Gastrocnemius medialis (tissue), 4 donors: Measurements from ENCODE around the gene ARHGAP15. TPM values are rescaled to one million over a fixed set of nuclear protein-coding genes. Genes with fewer than 3 reads are reported as not detected.

Source experiments
- ATAC-seq, 2 donors: fragments of 150-250 bp; one replicate each; pipeline ENCODE4 v1.9.1; 2016
- DNase-seq, 2 donors: peaks; one replicate each; pipeline ENCODE4 v3.0.0-alpha.2; 2019
- H3K27ac ChIP-seq, 4 donors: fragments of 200-600 bp; sonication (generic); 1 replicate in 1 of 4; 2 replicates in 3 of 4; pipeline ENCODE4 v1.5.1; 2016 to 2018; ENCODE audit warnings: mild to moderate bottlenecking in 2 of 4, moderate library complexity in 1 of 4
- H3K27me3 ChIP-seq, 3 donors: fragments of 200-600 bp; sonication (generic) in 2 of 3; 1 replicate in 1 of 3; 2 replicates in 2 of 3; pipeline versions ENCODE4 v1.5.1 to v1.6.0; 2016 to 2019; ENCODE audit warnings: mild to moderate bottlenecking in 1 of 3, moderate library complexity in 1 of 3
- H3K36me3 ChIP-seq, 2 donors: fragments of 200-600 bp; sonication (generic) in 1 of 2; one replicate each; pipeline ENCODE4 v1.5.1; 2017 to 2018
- H3K4me1 ChIP-seq, 2 donors: fragments of 200-600 bp; sonication (generic) in 1 of 2; one replicate each; pipeline ENCODE4 v1.5.1; 2016 to 2017; ENCODE audit warnings: mild to moderate bottlenecking in 2 of 2
- H3K4me3 ChIP-seq, 4 donors: fragments of 200-600 bp; sonication (generic) in 3 of 4; 1 replicate in 1 of 4; 2 replicates in 3 of 4; pipeline ENCODE4 v1.5.1; 2016 to 2019; ENCODE audit warnings: mild to moderate bottlenecking in 2 of 4
- H3K9me3 ChIP-seq, 3 donors: fragments of 200-600 bp; sonication (generic) in 2 of 3; 1 replicate in 1 of 3; 2 replicates in 2 of 3; pipeline ENCODE4 v1.5.1; 2016 to 2019
- POLR2A ChIP-seq, 2 donors: fragments of 450-650 bp; IDR thresholded peaks; one replicate each; pipeline ENCODE4 v1.6.1; 2017; ENCODE audit warnings: antibody characterized with exemption in 2 of 2, mild to moderate bottlenecking in 2 of 2, moderate library complexity in 2 of 2
- in situ Hi-C, 4 donors: fragments of 200-750 bp; cut with MboI; loops; one replicate each; pipeline versions ENCODE4 v1.15.0 to v1.8.0; 2017; ENCODE audit warnings: low sequenced_read_pairs in 4 of 4
- intact Hi-C: fragments of 100-400 bp; cut with DNase I; formaldehyde crosslinking; loops from one replicate; pipeline ENCODE4 v1.15.1; 2023; ENCODE audit warnings: low total_unique reads
- total RNA-seq, 4 donors: library from RNA; depleted of rRNA; stranded (reverse); fragments of >200 nt; gene quantifications; one replicate each; pipeline versions ENCODE4 v1.1.0 to v1.2.3, GENCODE V29; 2016
- TF ChIP-seq, protein P1 (sequence below), 5 experiments: fragments of 450-650 bp in 3 of 5; fragments of 200-600 bp in 2 of 5; sonication (generic) in 2 of 5; IDR thresholded peaks in 4 of 5; conservative IDR thresholded peaks in 1 of 5; 1 replicate in 4 of 5; 2 replicates in 1 of 5; pipeline ENCODE4 v1.5.1; 2016 to 2019; ENCODE audit warnings: antibody characterized with exemption in 5 of 5, mild to moderate bottlenecking in 3 of 5, moderate library complexity in 3 of 5

Gene ARHGAP15
- total RNA-seq, 4 donors from 2014 or later, result 1.2 to 3.2 (median 1.3) TPM; not detected in 1

DNA sequence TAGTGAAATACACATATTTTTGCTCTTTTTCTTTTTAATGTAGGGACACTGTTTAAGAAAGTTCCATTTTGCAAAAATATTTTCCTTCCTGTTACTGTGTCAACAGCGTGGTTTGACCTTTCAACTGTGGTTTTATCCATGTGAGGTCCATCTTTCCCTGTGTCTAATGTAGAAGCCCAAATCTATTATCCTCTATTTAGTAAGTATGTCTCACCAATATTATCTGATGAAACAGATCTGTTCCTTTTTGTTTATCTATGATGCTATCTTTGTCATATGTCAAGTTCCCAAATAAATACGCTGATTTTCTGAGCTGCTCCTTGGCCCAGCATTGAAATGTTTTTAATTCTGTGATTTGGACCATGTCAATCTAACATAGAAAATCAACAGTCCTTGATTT lies 3.5 kb upstream of the ARHGAP15 start:
- Histone ChIP-seq H3K9me3 (no peaks in the 10 kb centered on the region), H3K27me3 (no peaks in the 10 kb centered on the region), H3K4me1 (no peaks in the 10 kb centered on the region), H3K27ac (no peak overlapping the region), H3K4me3 (no peak overlapping the region), H3K36me3 (no peaks in the 10 kb centered on the region)
- in situ Hi-C loops (no loop called here), intact Hi-C loops (no loop called here)
- DNase-seq (no peak), ATAC-seq (no peak)
- no peak for TF ChIP-seq POLR2A (IDR thresholded peaks at IDR 0.05)
- TF ChIP-seq, protein P1, sequence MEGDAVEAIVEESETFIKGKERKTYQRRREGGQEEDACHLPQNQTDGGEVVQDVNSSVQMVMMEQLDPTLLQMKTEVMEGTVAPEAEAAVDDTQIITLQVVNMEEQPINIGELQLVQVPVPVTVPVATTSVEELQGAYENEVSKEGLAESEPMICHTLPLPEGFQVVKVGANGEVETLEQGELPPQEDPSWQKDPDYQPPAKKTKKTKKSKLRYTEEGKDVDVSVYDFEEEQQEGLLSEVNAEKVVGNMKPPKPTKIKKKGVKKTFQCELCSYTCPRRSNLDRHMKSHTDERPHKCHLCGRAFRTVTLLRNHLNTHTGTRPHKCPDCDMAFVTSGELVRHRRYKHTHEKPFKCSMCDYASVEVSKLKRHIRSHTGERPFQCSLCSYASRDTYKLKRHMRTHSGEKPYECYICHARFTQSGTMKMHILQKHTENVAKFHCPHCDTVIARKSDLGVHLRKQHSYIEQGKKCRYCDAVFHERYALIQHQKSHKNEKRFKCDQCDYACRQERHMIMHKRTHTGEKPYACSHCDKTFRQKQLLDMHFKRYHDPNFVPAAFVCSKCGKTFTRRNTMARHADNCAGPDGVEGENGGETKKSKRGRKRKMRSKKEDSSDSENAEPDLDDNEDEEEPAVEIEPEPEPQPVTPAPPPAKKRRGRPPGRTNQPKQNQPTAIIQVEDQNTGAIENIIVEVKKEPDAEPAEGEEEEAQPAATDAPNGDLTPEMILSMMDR (IDR thresholded peaks at IDR 0.05 in 4 of 5, conservative IDR thresholded peaks at IDR 0.05 in 1 of 5), result no peak

DNA sequence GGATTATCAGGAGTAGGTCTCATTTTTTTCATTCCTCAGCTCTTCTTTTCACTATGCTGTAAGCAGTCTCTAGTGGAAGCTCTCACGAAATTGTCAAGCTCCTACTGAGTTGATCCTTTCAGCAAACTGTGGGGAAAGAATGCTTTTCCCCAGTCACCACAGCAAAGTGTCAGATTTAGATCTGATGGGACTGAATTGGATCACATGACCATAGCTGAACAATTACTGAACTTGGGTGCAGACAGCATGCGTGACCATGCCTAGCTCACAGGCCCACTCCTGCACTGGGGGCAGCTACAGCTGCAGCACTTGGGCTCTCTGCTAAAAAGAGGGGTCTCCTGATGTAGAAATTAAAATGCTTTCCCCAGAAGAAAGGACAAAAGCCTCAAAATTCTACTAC lies 3.1 kb downstream of the ARHGAP15 start:
- ATAC-seq (no peak), DNase-seq (no peak)
- intact Hi-C loops (no loop called here), in situ Hi-C loops (no loop called here)
- H3K4me3 ChIP-seq, result no peak overlapping the region
- H3K27ac ChIP-seq, result no peak overlapping the region
- H3K9me3 ChIP-seq, result no peaks in the 10 kb centered on the region
- TF ChIP-seq, protein P1 (IDR thresholded peaks at IDR 0.05 in 4 of 5, conservative IDR thresholded peaks at IDR 0.05 in 1 of 5), result no peak
- TF ChIP-seq POLR2A (IDR thresholded peaks at IDR 0.05), result no peak
- no peaks in the 10 kb centered on the region for H3K36me3 ChIP-seq
- no peaks in the 10 kb centered on the region for H3K4me1 ChIP-seq
- H3K27me3 ChIP-seq, result no peaks in the 10 kb centered on the region

GRCh38 chr2:143133783-143134182 lies 4.6 kb downstream of the ARHGAP15 start:
- ATAC-seq (no peak), DNase-seq (no peak)
- no peaks in the 10 kb centered on the region for H3K27me3 ChIP-seq
- H3K9me3 ChIP-seq, result no peaks in the 10 kb centered on the region
- intact Hi-C loops (no loop called here), in situ Hi-C loops (no loop called here)
- H3K4me3 ChIP-seq, result no peak overlapping the region
- H3K4me1 ChIP-seq, result no peaks in the 10 kb centered on the region
- no peak overlapping the region for H3K27ac ChIP-seq
- no peaks in the 10 kb centered on the region for H3K36me3 ChIP-seq
- no peak for TF ChIP-seq POLR2A (IDR thresholded peaks at IDR 0.05)
- TF ChIP-seq, protein P1 (IDR thresholded peaks at IDR 0.05 in 4 of 5, conservative IDR thresholded peaks at IDR 0.05 in 1 of 5), result no peak

DNA sequence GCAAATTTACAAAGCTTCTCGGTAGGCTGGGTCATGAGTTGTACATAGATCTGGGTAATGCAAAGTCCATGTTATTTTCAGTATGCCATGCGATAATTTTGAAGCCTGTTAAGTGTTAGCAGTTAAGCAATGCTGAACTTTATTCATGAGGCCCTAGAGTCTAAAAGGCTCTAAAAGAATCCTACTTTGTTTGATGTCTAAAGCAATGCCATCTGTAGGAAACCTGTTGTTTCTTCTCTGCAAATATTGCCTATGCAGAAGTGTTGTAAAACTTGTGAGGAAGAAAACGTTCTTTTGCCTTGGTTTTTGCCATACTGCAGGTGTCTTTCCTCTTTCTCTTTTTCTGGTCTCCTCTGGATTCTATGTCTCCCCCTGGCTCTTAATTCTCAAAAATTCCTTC lies 9.1 kb downstream of the ARHGAP15 start:
- Histone ChIP-seq H3K9me3 (no peaks in the 10 kb centered on the region), H3K27ac (no peak overlapping the region), H3K4me3 (no peak overlapping the region), H3K4me1 (no peaks in the 10 kb centered on the region), H3K27me3 (no peaks in the 10 kb centered on the region), H3K36me3 (no peaks in the 10 kb centered on the region)
- no peak for TF ChIP-seq POLR2A (IDR thresholded peaks at IDR 0.05)
- TF ChIP-seq, protein P1 (IDR thresholded peaks at IDR 0.05 in 4 of 5, conservative IDR thresholded peaks at IDR 0.05 in 1 of 5), result no peak
- intact Hi-C loops, result no loop called here
- no peak for DNase-seq
- in situ Hi-C loops, result no loop called here
- ATAC-seq, result no peak

DNA sequence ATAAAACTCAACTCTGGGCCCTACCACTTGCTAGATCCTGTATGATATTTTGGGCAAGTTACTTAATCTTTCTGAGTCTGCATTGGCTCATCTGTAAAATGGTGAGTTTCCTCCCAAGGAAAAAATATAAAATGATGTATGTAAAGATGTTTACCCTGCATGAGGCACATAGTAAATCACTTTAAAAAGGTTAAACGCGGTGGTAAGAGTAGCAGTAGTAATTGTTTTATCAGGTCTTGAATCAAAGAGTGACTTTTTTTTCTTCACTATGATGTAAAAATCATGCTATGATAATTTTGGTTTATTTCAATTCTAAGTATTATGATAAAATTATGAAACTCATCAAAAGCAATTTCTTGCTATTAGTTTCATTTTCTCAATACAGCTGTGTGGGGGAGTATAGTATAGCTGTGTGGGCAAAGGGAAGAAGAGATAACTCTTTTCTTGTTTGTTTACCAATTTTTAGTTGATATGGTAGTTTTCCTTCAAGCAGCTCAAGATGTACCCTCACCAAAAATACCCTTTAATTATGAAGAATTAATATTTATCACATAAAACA lies 10.7 kb downstream of the ARHGAP15 start:
- ATAC-seq (no peak), DNase-seq (no peak)
- Histone ChIP-seq H3K4me1 (no peaks in the 10 kb centered on the region), H3K4me3 (no peak overlapping the region), H3K27ac (no peak overlapping the region), H3K9me3 (no peaks in the 10 kb centered on the region), H3K27me3 (no peaks in the 10 kb centered on the region), H3K36me3 (no peaks in the 10 kb centered on the region)
- no peak for TF ChIP-seq POLR2A (IDR thresholded peaks at IDR 0.05)
- TF ChIP-seq, protein P1 (IDR thresholded peaks at IDR 0.05 in 4 of 5, conservative IDR thresholded peaks at IDR 0.05 in 1 of 5), result no peak
- intact Hi-C loops (no loop called here), in situ Hi-C loops (no loop called here)
